Mesendoderm (in vitro differentiated cells): ENCODE measurements around the gene ATP13A2.

Experiments
- DNase-seq: peaks from one replicate; pipeline ENCODE4 v3.0.0; 2013
- H2AK5ac ChIP-seq: 2 replicates; pipeline ENCODE4 v1.6.1; 2013; ENCODE audit warnings: low read length, inconsistent platforms
- H2BK120ac ChIP-seq: 2 replicates; pipeline ENCODE4 v1.6.1; 2013; ENCODE audit warnings: low read depth, mild to moderate bottlenecking, low read length, moderate library complexity, mixed read lengths
- H2BK15ac ChIP-seq: replicated peaks from 2 replicates; pipeline ENCODE4 v1.6.1; 2013; ENCODE audit warnings: low read depth, mild to moderate bottlenecking, moderate library complexity
- H2BK5ac ChIP-seq: 2 replicates; pipeline ENCODE4 v1.6.1; 2013; ENCODE audit warnings: low read length, inconsistent platforms
- H3K18ac ChIP-seq: 2 replicates; pipeline ENCODE4 v1.6.1; 2013; ENCODE audit warnings: mild to moderate bottlenecking, low read length, mixed read lengths
- H3K23ac ChIP-seq: one replicate; pipeline ENCODE4 v1.6.1; 2013; ENCODE audit warnings: low read length
- H3K27ac ChIP-seq: 2 replicates; pipeline ENCODE4 v1.5.1; 2013; ENCODE audit warnings: low read depth, mild to moderate bottlenecking, inconsistent platforms, low read length, moderate library complexity
- H3K27me3 ChIP-seq: 2 replicates; pipeline ENCODE4 v1.6.1; 2013; ENCODE audit warnings: low read length, control low read depth, mild to moderate bottlenecking, inconsistent platforms; ENCODE audit not compliant: insufficient read depth, poor library complexity
- H3K36me3 ChIP-seq: 2 replicates; pipeline ENCODE4 v1.6.1; 2013; ENCODE audit warnings: low read length, inconsistent platforms; ENCODE audit not compliant: control insufficient read depth, insufficient read depth
- H3K4ac ChIP-seq: one replicate; pipeline ENCODE4 v1.6.1; 2013; ENCODE audit warnings: low read depth, mild to moderate bottlenecking, low read length, moderate library complexity
- H3K4me1 ChIP-seq: 2 replicates; pipeline ENCODE4 v1.6.1; 2013; ENCODE audit warnings: low read depth, low read length, inconsistent platforms; ENCODE audit not compliant: control insufficient read depth
- H3K4me2 ChIP-seq: 2 replicates; pipeline ENCODE4 v1.6.1; 2013; ENCODE audit warnings: low read length
- H3K4me3 ChIP-seq: 2 replicates; pipeline ENCODE4 v1.5.1; 2013; ENCODE audit warnings: mild to moderate bottlenecking, low read length
- H3K56ac ChIP-seq: one replicate; pipeline ENCODE4 v1.6.1; 2013; ENCODE audit warnings: low read length
- H3K79me1 ChIP-seq: 2 replicates; pipeline ENCODE4 v1.6.1; 2013; ENCODE audit warnings: low read length, inconsistent platforms
- H3K79me2 ChIP-seq: 2 replicates; pipeline ENCODE4 v1.6.1; 2013; ENCODE audit warnings: mild to moderate bottlenecking, low read length; ENCODE audit not compliant: control insufficient read depth, insufficient read depth
- H3K9ac ChIP-seq: 2 replicates; pipeline ENCODE4 v1.6.1; 2013; ENCODE audit warnings: low read length, inconsistent platforms
- H4K5ac ChIP-seq: one replicate; pipeline ENCODE4 v1.6.1; 2013; ENCODE audit warnings: low read length
- H4K8ac ChIP-seq: one replicate; pipeline ENCODE4 v1.6.1; 2013; ENCODE audit warnings: low read depth, mild to moderate bottlenecking, control low read depth, low read length, moderate library complexity
- WGBS: extraction: QIAGEN DNeasy Blood & Tissue Kit; methylation state at CpG from one replicate; pipeline ENCODE4 v1.1.7; 2013; ENCODE audit warnings: low lambda C conversion rate, missing lambda C conversion rate; ENCODE audit not compliant: insufficient coverage; ENCODE audit errors: extremely low coverage; 5-methylcytosine and 5-hydroxymethylcytosine counted together

Gene ATP13A2

GRCh38 chr1:16970132-16970910 lies 41.4 kb downstream of the ATP13A2 start:
- Histone ChIP-seq H3K79me1 (no peaks in the 10 kb centered on the region), H2BK5ac (no peak overlapping the region), H3K4me1 (no peaks in the 10 kb centered on the region), H3K23ac (no peak overlapping the region), H3K27me3 (no peaks in the 10 kb centered on the region), H3K79me2 (no peaks in the 10 kb centered on the region), H3K36me3 (peaks cover 2% of the 10 kb centered on the region), H4K8ac (no peak overlapping the region), H3K4me2 (no peak overlapping the region), H3K9ac (no peak overlapping the region), H2AK5ac (no peak overlapping the region), H3K4ac (no peak overlapping the region), H3K4me3 (no peak overlapping the region), H2BK120ac (no peak overlapping the region), H3K56ac (no peak overlapping the region), H4K5ac (no peak overlapping the region), H3K18ac (no peak overlapping the region), H2BK15ac (no peak overlapping the region), H3K27ac (no peak overlapping the region)
- no peak for DNase-seq
- no CpG with 5 or more reads among the region's 28 CpGs for WGBS

GRCh38 chr1:16969651-16970050 lies 42.1 kb downstream of the ATP13A2 start:
- Histone ChIP-seq H3K18ac (no peak overlapping the region), H2BK5ac (no peak overlapping the region), H3K56ac (no peak overlapping the region), H2BK120ac (no peak overlapping the region), H3K4me1 (no peaks in the 10 kb centered on the region), H3K27me3 (no peaks in the 10 kb centered on the region), H3K4ac (no peak overlapping the region), H3K36me3 (peaks cover 3% of the 10 kb centered on the region), H3K9ac (no peak overlapping the region), H3K27ac (no peak overlapping the region), H3K79me2 (no peaks in the 10 kb centered on the region), H3K23ac (no peak overlapping the region), H2AK5ac (no peak overlapping the region), H4K8ac (no peak overlapping the region), H3K79me1 (no peaks in the 10 kb centered on the region), H3K4me2 (no peak overlapping the region), H2BK15ac (no peak overlapping the region), H4K5ac (no peak overlapping the region), H3K4me3 (no peak overlapping the region)
- no peak for DNase-seq
- WGBS: no CpG with 5 or more reads among the region's 12 CpGs

- Histone ChIP-seq H3K4ac (no peak overlapping the region), H3K23ac (no peak overlapping the region), H3K36me3 (peaks cover 3% of the 10 kb centered on the region), H3K9ac (no peak overlapping the region), H3K56ac (no peak overlapping the region), H3K27ac (no peak overlapping the region), H2BK15ac (no peak overlapping the region), H2BK120ac (no peak overlapping the region), H3K27me3 (no peaks in the 10 kb centered on the region), H3K4me3 (no peak overlapping the region), H4K8ac (no peak overlapping the region), H2AK5ac (no peak overlapping the region), H3K79me1 (no peaks in the 10 kb centered on the region), H3K18ac (no peak overlapping the region), H4K5ac (no peak overlapping the region), H3K4me2 (no peak overlapping the region), H3K79me2 (no peaks in the 10 kb centered on the region), H2BK5ac (no peak overlapping the region), H3K4me1 (no peaks in the 10 kb centered on the region)
- DNase-seq: no peak
- no CpG with 5 or more reads among the region's 14 CpGs for WGBS
Measured at GRCh38 chr1:16969057-16969611, 42.6 kb downstream of the ATP13A2 start.

- H3K23ac ChIP-seq: no peak overlapping the region
- H3K9ac ChIP-seq: no peak overlapping the region
- H2BK5ac ChIP-seq: no peak overlapping the region
- DNase-seq: no peak
- no peak overlapping the region for H3K4me3 ChIP-seq
- H4K5ac ChIP-seq: no peak overlapping the region
- peaks cover 3% of the 10 kb centered on the region for H3K36me3 ChIP-seq
- no peak overlapping the region for H2BK15ac ChIP-seq
- no peak overlapping the region for H2AK5ac ChIP-seq
- WGBS: no CpG with 5 or more reads among the region's 3 CpGs
- no peak overlapping the region for H3K27ac ChIP-seq
- no peaks in the 10 kb centered on the region for H3K4me1 ChIP-seq
- H2BK120ac ChIP-seq: no peak overlapping the region
- H3K27me3 ChIP-seq: no peaks in the 10 kb centered on the region
- H3K4ac ChIP-seq: no peak overlapping the region
- H3K4me2 ChIP-seq: no peak overlapping the region
- H3K79me2 ChIP-seq: no peaks in the 10 kb centered on the region
- no peak overlapping the region for H3K56ac ChIP-seq
- H3K79me1 ChIP-seq: no peaks in the 10 kb centered on the region
- H4K8ac ChIP-seq: no peak overlapping the region
- H3K18ac ChIP-seq: no peak overlapping the region
Measured at GRCh38 chr1:16968372-16968771, 43.4 kb downstream of the ATP13A2 start.

- no peak overlapping the region for H2AK5ac ChIP-seq
- H2BK15ac ChIP-seq: no peak overlapping the region
- H2BK5ac ChIP-seq: no peak overlapping the region
- H2BK120ac ChIP-seq: no peak overlapping the region
- H4K5ac ChIP-seq: no peak overlapping the region
- H3K4ac ChIP-seq: no peak overlapping the region
- peaks cover 3% of the 10 kb centered on the region for H3K36me3 ChIP-seq
- no peaks in the 10 kb centered on the region for H3K4me1 ChIP-seq
- no peak overlapping the region for H3K18ac ChIP-seq
- no CpG with 5 or more reads among the region's 21 CpGs for WGBS
- H3K79me1 ChIP-seq: no peaks in the 10 kb centered on the region
- no peak for DNase-seq
- no peaks in the 10 kb centered on the region for H3K27me3 ChIP-seq
- H3K4me3 ChIP-seq: no peak overlapping the region
- no peak overlapping the region for H4K8ac ChIP-seq
- no peak overlapping the region for H3K56ac ChIP-seq
- no peak overlapping the region for H3K4me2 ChIP-seq
- H3K23ac ChIP-seq: no peak overlapping the region
- H3K79me2 ChIP-seq: no peaks in the 10 kb centered on the region
- H3K9ac ChIP-seq: no peak overlapping the region
- no peak overlapping the region for H3K27ac ChIP-seq
Measured at GRCh38 chr1:16967962-16968361, 43.8 kb downstream of the ATP13A2 start.
